HG02798 (cell line): ENCODE data around the gene NAGA.
"Not testable (repeated sequence)": the region's sequence is repeated elsewhere in the genome, so short reads cannot be mapped to it uniquely, and the experiment has no call there.

Source experiments
- ATAC-seq: cut with Tn5 transposase; IDR thresholded peaks from one replicate; pipeline ENCODE4 v1.9.1; 2021; ENCODE audit warnings: mild to moderate bottlenecking; ENCODE audit not compliant: unreplicated experiment, poor library complexity

The NAGA gene

DNA sequence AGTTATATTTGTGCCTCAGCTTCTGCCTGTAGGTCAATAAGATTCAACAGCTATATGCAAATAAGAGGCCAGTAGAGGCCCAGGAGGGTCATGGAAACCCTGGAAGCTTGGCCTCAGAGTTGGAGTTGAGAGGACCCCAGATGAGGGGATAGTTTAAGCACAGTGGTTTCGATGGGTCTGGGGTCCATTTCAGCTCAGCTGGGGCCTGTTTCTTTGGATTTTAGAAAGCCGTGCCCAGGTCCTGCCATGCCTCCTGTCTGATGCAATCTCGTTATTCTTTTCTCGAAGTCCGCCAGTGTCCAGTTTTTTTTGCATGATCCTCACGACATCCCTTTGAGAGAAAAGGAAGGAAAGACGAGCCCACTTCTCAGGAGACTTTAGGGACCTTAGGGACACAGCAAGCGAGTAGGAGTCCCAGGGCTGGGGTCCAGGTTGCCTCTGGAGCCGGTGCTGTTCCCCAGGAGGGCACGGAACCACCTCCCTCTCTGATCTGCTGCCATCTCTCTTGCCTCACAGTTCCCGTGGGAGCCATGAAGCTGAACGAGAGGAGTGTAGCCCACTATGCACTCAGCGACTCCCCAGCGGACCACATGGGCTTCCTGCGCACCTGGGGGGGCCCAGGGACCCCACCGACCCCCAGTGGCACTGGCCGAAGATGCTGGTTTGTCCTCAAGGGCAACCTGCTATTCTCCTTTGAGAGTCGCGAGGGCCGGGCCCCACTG is 6.3 kb upstream of the NAGA start:
- no peak for ATAC-seq

DNA sequence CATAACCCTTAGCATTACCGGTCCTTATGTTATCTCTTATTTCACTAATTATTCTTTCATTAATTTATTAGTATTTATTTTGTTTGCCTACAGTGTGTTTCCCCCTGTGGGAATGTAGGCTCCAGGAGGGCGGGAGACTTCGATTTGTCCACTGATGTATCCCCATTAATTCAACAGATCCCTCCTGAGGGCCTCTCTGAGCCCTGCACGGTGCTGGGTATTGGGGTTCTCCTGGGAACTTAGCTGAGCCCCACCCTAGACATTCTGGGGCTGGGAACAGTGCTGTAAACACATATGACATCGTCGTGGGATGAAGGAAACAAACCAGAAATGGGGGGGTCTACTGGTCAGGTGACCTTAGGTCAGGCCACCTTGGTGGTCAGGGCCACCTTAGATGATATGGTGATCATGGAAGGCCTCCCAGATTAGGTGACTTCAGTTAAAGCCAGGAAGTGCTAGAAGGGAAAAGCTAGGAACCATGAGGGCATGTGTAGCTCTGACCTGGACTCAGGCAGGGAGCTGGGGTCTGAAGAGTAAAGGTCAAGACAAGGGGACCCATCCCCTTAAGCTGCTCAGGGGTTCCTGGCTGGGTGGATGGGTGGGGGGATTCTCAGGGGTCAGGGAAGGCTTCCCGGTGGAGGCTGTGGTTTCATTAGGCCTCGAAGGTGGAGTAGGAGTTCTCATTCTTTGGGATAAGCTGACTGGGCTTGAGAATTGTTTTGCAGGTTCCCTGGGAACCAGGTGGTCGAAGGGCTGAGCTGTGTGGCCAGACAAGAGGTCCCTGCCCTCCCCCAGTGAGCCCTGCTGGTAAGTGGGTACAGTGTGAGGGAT is 4.4 kb upstream of the NAGA start:
- no peak for ATAC-seq

GRCh38 chr22:42074132-42074811 is 3.7 kb upstream of the NAGA start, which contains the start of gene PHETA2:
Gene PHETA2 (plus strand): TSS chr22:42074248. CDS start chr22:42077294, 3,046 bp downstream.
- no peak for ATAC-seq

- no peak for ATAC-seq
Measured at GRCh38 chr22:42073621-42074041, 3.0 kb upstream of the NAGA start.

DNA sequence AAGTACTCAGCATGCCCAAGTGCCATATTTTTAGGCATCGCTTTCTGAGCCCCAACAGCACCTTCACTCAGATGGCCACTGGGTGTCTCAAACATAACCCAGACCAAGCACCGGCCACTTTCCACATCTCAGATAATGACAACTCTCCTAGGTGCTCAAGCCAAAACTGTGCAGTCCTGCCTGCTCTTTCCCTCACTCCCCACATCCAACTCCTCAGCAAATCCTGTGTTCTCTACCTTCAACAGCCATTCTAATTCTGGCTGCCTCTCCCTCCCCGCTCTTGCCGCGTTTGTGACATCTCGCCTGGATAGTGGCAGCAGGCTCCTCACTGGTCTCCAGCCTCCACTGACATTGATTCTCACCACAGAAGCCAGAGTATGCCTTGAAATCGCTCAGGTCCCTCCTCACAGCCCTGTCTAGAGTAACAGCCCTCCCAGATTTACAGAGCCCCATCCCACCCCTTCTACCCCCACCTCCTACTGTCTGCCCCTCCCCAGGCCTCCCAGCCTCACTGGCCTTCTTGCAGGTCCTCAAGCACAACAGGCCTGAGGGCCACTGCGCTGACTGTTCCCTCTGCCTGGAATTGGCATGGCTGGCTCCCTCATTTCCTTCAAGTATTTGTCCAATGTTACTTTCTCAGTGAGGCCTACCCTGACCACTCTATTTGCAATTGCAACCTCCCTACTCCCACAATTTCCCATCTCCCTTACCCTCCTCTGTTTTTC is 2.2 kb upstream of the NAGA start:
- no peak for ATAC-seq

DNA sequence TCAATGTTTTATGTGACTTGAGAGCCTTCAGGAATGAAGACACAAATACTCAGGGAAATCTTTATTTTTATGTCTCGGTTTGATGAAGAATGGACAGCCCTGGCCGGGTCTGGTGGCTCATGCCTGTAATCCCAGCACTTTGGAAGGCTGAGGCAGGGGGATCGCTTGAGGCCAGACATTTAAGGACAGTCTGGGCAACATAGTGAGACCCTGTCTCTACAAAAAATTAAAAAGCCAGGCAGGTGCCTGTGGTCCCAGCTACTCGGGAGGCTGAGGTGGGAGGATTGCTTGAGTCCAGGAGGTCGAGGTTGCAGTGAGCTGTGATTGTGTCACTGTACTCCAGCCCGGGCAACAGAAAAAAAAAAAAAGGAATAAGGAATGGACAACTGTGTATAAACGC is 896 bp upstream of the NAGA start:
- not testable (repeated sequence) for ATAC-seq

DNA sequence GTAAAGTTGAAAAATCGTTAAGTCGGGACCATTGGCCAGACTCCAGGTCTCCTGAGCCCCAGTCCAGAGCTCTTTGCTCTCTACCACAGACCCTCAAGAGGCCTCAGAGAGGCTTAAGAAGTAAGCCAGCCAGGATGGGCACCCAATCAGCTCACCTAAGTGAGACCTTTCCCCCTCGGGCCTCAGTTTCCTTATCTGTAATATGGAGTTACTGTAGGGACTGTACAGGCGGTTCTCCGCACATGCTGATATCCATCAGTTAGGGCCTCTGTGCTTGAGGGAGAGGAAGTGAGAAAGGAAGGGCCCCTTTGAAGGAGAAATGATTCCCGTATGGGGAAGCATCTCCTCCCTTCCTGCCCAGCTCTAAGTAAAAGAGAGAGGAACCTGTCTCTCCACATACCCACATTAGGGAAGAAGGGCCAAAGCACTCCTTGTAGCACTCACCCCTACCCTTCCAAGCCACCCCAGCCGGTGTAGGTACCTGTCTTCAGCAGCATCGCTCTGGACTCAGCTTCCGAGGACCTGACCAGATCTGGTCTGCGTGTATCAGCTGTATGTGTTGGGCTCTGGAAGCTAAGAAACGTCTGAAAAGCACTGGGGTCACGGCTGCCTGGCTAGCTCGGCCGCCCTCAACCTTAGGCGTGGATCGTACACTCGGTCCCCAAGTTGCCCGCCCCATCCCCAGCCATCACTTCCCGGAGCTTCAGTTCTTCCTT is 653 bp downstream of the NAGA start:
- ATAC-seq = peak; percentile 6

GRCh38 chr22:42068291-42068690 is 2.3 kb downstream of the NAGA start:
- ATAC-seq = no peak

DNA sequence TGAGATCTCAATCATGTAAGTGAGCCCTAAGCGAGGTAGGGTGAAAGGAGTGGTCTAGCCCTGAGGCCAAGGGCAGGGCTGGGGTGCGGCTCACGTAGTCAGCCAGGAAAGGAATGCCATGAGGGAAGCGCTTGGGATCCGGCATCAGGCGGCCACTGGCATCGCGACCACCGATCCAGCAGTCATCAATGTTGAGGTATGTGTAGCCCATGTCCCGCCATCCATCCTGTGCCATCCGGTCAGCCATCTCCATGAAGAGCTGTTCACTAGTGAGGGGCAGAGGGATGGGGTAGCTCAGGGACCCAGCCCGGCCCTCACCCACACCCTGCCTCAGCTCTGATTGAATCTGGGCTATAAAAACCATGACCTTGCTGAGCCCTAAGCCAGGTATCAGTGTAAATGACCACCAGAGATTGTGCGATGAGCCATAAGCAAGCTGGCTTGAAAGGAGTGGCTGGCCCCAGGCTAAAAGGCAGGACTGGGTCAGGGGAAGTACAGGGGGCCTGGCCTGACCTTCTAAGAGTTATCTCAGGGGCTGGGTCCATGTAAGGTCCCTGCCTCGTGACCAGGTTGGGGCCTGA is 2.9 kb downstream of the NAGA start:
- no peak for ATAC-seq

- ATAC-seq = no peak
Measured at GRCh38 chr22:42066937-42067336, 3.7 kb downstream of the NAGA start.

DNA sequence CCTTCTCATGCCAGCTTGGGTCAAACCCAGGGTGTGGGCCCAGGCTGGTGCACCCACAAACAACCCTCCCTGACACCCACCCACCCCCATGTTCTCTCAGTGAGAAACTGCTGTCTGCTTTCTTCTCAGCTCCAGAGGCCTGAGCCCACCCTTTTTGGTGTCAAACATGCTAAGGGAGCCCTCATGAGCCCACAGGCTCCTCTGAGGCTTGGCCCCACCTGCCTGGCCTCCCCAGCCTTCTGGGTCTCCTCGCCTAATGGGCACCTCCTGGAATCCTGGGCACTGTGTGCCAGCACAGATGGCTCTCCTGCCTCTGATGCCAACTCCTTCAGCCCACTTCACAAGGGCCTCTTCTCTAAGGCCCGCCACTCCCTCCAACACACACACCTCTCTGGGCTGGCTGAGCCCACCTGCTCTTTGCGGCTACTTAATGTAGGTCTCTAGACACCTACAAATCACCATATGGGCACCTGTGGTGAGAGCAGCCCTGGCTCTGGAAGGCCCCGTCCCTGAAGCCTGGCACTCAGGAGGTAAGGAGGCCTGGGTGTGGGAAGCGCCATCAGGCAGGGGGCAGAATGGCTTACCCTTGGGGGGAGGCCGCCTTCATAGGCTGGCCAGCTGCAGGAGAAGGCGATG is 4.4 kb downstream of the NAGA start:
- no peak for ATAC-seq

DNA sequence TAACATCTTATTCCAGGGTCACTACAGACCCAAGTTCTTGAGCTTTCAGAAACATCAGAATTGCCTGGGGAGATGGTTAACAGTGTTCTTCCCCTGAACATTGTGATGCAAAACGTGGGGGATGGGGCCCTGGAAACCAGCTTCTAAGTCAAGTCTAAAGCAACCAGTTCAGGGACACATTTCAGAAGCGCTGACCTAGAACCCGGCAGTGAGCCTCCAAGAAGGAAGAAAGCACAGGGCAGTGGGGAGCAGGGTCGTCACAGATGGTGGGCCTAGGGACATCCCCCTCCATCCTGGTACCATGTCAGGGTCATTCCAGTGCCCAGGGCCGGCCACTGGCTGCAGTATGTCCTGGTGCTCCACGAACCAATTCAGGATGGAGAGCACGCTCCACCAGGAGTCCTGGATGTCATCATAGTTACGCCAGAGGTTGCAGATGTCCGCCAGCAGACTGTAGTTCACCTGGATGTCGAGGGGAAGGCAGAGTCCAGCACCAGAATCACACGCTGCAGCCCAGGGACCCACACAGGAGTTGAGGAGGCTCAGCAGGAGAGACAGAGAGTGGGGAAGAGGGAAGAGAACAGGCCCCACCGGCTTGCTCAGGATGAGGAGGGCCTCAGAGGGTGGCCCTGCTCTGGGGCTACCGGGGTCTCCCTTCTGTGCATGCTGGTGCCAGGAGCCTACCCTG is 5.0 kb downstream of the NAGA start:
- no peak for ATAC-seq

- no peak for ATAC-seq
Measured at GRCh38 chr22:42064629-42065028, 6.0 kb downstream of the NAGA start.

DNA sequence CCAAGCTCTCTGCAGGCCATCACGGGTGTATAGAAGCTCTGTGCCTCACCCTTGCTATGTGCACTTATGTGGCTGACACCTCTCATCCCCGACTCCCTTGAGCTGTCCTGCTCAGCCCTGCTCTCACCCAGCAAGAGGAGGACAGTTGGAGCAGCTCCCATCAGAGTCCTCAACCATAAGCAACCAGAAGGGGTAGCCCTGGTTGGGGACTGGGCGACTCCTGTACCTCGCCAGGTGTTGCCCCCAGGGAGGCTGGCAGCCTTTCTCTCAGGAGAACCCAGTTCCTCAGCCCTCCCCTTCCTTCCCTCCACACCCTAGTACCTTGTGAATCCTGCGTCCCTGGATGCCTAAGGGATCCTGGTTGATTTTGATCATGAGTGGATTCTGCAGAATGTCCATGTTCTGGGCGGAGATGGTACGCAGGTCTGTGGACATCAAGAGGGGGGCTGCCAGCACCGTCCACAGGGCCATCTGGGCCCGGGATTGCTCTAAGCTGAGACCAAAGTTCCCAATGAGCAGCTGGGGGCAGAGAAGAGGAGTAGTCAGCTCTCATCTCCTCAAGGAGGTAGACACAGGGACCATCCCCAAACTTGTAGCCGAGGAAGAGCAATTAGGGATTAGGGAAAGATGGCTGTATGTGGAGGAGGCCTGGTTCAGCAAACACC is 8.0 kb downstream of the NAGA start:
- ATAC-seq = no peak

DNA sequence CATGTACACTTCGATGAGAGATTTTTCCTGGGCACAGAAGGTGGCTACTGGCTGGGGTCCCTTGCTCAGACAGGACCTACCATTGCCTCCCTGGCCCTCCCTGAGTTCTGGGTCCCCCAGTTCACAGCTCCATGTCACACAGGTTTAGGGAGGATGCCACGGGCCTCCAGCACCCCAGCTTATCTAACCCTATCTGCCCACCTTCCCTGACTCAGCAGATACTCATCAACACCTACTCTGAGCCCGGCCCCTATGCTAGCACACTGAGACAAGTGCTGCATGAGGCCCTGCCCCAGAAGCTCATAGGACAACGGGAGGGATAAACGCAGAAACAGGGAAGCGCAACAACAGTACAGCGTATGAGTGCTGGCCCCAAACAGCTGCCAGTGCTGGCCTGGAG is 9.6 kb downstream of the NAGA start:
- no peak for ATAC-seq

GRCh38 chr22:42060489-42060888 is 10.1 kb downstream of the NAGA start:
- no peak for ATAC-seq

- ATAC-seq = no peak
Measured at GRCh38 chr22:42056757-42057511, 13.7 kb downstream of the NAGA start.
